Measurements from ENCODE around the gene F11. TPM values are rescaled to one million over a fixed set of nuclear protein-coding genes. Genes with fewer than 3 reads are reported as not detected.
"Not testable (repeated sequence)": the region's sequence is repeated elsewhere in the genome, so short reads cannot be mapped to it uniquely, and the experiment has no call there.

Gene F11
- total RNA-seq, 4 donors from 2014 or later = not detected

DNA sequence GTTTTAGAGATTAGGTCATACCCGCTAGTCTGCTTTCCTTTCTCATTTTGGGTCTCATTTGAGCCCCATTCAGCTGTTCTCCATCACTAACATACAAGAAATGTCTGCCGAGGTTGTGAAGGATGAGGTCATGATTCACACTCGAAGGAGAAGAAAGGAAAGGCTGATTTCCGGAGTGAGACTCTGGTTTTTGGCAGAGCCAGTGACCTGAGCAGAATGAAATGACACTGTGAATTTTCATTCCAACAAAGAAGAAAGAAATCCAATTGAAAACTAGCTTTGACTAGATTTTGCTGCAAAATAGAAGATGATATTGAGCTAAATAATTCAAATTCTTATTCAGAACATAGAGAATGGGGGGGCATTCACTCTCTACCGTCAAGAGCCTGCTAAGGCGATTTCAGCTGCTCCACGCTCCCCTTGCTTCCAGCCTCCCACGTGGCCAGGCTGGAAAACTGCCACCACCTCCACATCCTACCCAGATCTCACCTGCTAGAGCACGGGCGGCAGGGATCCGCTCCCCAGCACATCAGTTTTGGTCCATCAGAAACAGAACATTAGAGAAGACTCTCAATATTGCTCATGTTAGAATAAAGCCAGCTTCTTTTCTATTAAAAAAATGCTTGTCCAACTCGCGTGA, 39.0 kb downstream of the F11 start:
- intact Hi-C loops (cut with DNase I) = no loop called here
- no peak overlapping the region for H3K4me3 ChIP-seq
- DNase-seq = no peak
- 56 to 58% methylated on average over 13 of the region's 13 CpGs for WGBS, 2 donors
- H3K27ac ChIP-seq = no peak overlapping the region
- TF ChIP-seq, protein P1, sequence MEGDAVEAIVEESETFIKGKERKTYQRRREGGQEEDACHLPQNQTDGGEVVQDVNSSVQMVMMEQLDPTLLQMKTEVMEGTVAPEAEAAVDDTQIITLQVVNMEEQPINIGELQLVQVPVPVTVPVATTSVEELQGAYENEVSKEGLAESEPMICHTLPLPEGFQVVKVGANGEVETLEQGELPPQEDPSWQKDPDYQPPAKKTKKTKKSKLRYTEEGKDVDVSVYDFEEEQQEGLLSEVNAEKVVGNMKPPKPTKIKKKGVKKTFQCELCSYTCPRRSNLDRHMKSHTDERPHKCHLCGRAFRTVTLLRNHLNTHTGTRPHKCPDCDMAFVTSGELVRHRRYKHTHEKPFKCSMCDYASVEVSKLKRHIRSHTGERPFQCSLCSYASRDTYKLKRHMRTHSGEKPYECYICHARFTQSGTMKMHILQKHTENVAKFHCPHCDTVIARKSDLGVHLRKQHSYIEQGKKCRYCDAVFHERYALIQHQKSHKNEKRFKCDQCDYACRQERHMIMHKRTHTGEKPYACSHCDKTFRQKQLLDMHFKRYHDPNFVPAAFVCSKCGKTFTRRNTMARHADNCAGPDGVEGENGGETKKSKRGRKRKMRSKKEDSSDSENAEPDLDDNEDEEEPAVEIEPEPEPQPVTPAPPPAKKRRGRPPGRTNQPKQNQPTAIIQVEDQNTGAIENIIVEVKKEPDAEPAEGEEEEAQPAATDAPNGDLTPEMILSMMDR (IDR thresholded peaks at IDR 0.05) = no peak
- TF ChIP-seq POLR2A (IDR thresholded peaks at IDR 0.05) = no peak
- no peaks in the 10 kb centered on the region for H3K36me3 ChIP-seq
- no peaks in the 10 kb centered on the region for H3K4me1 ChIP-seq
- peaks cover 0 to 18% (median 1%) of the 10 kb centered on the region in 4 donors for H3K27me3 ChIP-seq
- H3K9me3 ChIP-seq = no peaks in the 10 kb centered on the region

DNA sequence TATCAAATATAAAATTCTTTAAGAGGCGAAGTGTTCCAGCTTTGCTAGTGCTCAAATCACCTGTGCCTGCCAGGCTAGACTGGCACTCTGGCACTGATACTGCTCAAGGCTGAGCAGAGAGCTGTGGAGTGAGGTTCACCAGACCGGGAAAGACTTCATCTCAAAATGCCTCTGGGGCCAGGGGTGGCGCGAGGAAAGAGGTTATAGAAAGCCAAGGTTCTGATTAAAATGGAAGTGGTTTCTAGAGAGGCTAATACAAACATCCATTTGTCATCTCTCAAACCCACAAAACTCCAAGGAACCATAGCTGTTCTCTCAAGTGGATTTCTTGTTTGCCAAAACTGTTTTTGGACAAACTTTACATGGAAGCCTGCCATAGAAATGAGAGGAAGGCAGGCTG, 41.5 kb downstream of the F11 start:
- intact Hi-C loops (cut with DNase I) = no loop called here
- peaks cover 0 to 18% (median 1%) of the 10 kb centered on the region in 4 donors for H3K27me3 ChIP-seq
- no peak for TF ChIP-seq POLR2A (IDR thresholded peaks at IDR 0.05)
- H3K36me3 ChIP-seq = no peaks in the 10 kb centered on the region
- WGBS, 2 donors = 27 to 33% methylated on average over 4 of the region's 4 CpGs
- H3K9me3 ChIP-seq = no peaks in the 10 kb centered on the region
- no peaks in the 10 kb centered on the region for H3K4me1 ChIP-seq
- no peak for DNase-seq
- no peak overlapping the region for H3K27ac ChIP-seq
- H3K4me3 ChIP-seq = no peak overlapping the region

DNA sequence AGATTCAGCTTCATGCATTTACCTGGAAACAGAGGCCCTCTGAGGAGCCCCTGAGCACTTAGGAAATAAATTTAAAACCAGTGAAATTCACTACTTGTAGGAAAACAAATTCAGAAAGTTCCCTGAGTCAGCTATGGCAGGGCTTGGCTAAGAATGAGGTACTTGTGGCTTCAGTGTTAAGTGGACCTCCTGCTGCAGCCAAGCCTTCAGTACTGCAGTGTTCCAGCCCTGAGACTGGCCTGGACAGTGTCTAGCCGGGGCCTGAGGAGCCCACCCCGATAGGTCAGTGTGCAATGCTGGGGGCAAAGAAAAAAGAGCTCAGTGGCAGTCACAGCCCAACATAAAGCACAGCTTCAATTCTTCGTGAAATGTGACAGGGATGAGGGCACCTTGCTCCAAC, 41.9 kb downstream of the F11 start:
- no peak for TF ChIP-seq POLR2A (IDR thresholded peaks at IDR 0.05)
- TF ChIP-seq, protein P1 (IDR thresholded peaks at IDR 0.05) = no peak
- DNase-seq = no peak
- intact Hi-C loops (cut with DNase I) = no loop called here
- Histone ChIP-seq H3K36me3 (no peaks in the 10 kb centered on the region), H3K27ac (no peak overlapping the region), H3K9me3 (no peaks in the 10 kb centered on the region), H3K4me1 (no peaks in the 10 kb centered on the region), H3K4me3 (no peak overlapping the region), H3K27me3 (peaks cover 0 to 18% (median 1%) of the 10 kb centered on the region in 4 donors)
- WGBS, 2 donors = 55 to 81% methylated on average over 3 of the region's 3 CpGs

DNA sequence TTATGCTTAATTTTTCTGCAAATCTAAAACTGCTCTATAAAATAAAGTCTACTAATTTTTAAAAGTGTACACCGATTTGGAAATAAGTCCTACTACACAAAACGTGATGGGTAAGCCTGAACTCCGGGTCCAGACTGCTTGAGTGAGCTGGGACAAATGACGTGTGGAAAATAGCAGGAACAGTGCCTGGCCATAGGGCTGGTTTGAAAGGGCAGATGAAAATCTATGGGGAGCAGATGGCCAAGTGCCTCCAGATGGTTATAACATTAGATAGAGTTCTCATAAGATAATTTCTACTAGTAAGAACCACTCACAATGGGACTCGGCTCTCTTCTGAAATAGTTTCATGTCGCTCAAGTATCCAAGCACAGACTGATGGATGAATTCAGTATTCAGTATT, 52.5 kb downstream of the F11 start:
- DNase-seq = no peak
- Histone ChIP-seq H3K27ac (no peak overlapping the region), H3K27me3 (peaks cover 0 to 7% (median 0%) of the 10 kb centered on the region in 4 donors), H3K9me3 (no peaks in the 10 kb centered on the region), H3K4me3 (no peak overlapping the region), H3K4me1 (no peaks in the 10 kb centered on the region), H3K36me3 (no peaks in the 10 kb centered on the region)
- TF ChIP-seq, protein P1 (IDR thresholded peaks at IDR 0.05) = no peak
- TF ChIP-seq POLR2A (IDR thresholded peaks at IDR 0.05) = no peak
- WGBS, 2 donors = 68 to 70% methylated on average over 6 of the region's 6 CpGs
- intact Hi-C loops (cut with DNase I) = no loop called here

DNA sequence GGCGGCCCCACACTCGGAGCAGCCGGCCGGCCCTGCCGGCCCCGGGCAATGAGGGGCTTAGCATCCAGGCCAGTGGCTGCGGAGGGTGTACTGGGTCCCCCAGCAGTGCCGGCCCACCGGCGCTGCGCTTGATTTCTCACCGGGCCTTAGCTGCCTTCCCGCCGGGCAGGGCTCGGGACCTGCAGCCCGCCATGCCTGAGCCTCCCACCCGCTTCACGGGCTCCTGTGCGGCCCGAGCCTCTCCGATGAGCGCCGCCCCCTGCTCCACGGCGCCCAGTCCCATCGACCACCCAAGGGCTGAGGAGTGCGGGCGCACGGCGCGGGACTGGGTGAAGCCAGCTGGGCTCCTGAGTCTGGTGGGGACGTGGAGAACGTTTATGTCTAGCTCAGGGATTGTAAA, 58.7 kb downstream of the F11 start:
- H3K4me3 ChIP-seq; H3K4me1 ChIP-seq; intact Hi-C loops (cut with DNase I); DNase-seq; H3K9me3 ChIP-seq; H3K27me3 ChIP-seq; H3K27ac ChIP-seq; H3K36me3 ChIP-seq: not testable (repeated sequence)
- 88 to 96% methylated on average over 8 to 26 of the region's 33 CpGs for WGBS, 2 donors

DNA sequence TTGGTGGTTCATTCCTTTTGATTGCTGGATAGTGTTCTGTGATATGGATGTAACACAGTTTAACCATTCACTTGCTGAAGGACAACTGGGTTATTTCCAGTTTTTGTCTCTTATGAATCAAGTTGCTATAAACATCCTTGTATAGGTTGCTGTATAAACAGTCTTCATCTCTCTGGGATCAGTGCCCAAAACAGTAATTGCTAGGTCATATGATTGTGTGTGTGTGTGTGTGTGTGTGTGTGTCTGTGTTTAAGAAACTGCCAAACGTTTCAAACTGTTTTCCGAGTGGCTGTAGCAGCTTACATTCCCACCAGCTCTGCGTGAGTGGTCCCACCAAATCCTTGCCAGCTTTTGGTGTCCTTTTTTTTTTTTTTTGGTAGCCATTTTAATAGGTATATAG, 60.4 kb downstream of the F11 start:
- intact Hi-C loops (cut with DNase I) = no loop called here
- H3K27ac ChIP-seq = no peak overlapping the region
- DNase-seq = no peak
- H3K9me3 ChIP-seq = no peaks in the 10 kb centered on the region
- WGBS, 2 donors = 51 to 53% methylated on average over 3 of the region's 3 CpGs
- H3K4me3 ChIP-seq = no peak overlapping the region
- H3K36me3 ChIP-seq = no peaks in the 10 kb centered on the region
- H3K27me3 ChIP-seq = no peaks in the 10 kb centered on the region
- no peaks in the 10 kb centered on the region for H3K4me1 ChIP-seq
- TF ChIP-seq POLR2A (IDR thresholded peaks at IDR 0.05) = no peak
- TF ChIP-seq, protein P1 (IDR thresholded peaks at IDR 0.05) = no peak

Measured in esophagus squamous epithelium (tissue), 5 donors.